ENCODE data around the gene DDX1.

Gene DDX1

DNA sequence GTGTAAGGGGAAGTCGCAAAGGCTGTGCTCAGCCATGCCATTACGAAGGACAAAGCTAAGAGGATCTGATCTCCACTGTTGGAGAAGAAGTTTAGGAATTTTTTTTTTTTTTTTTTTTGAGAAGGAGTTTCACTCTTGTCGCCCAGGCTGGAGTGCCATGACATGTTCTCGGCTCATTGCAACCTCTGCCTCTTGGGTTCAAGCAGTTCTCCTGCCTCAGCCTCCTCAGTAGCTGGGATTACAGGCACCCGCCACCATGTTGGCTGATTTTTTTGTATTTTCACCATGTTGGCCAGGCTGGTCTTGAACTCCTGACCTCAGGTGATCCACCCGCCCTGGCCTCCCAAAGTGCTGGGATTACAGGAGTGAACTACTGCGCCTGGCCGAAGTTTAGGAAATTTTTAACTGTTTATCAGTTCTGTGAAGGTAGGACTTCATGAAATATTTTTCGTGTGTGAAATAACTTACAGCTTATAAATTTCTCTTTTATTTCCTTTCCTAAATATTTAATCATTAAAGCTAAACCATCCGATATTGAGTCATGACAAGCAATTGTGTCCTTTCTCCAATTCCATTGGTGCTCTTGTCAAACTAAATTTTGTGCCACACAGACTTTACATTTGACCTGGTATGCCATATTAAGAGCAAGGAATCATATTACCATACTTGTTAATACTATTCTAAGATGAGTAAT is 22.2 kb downstream of the DDX1 start:
- no peak overlapping the region for H3K27ac ChIP-seq (replicated peaks)
- no peak overlapping the region for H3K4me3 ChIP-seq (replicated peaks; ENCODE audit: insufficient read depth, low read length)
- no peak for DNase-seq (ENCODE audit: low read depth in 1 of 2, low spot score in 1 of 2)
- no peaks in the 10 kb centered on the region for H3K27me3 ChIP-seq (ENCODE audit: insufficient read depth, poor library complexity, severe bottlenecking)
- TF ChIP-seq REST (IDR thresholded peaks at IDR 0.05; ENCODE audit: insufficient replicate concordance, low read depth) (no peak), GABPA (IDR thresholded peaks at IDR 0.05; ENCODE audit: low read depth) (no peak), SPI1 (IDR thresholded peaks at IDR 0.05; ENCODE audit: borderline replicate concordance, low read depth) (no peak), POLR2AphosphoS5 (IDR thresholded peaks at IDR 0.05; ENCODE audit: low read depth) (no peak)
- TF ChIP-seq, protein P1, sequence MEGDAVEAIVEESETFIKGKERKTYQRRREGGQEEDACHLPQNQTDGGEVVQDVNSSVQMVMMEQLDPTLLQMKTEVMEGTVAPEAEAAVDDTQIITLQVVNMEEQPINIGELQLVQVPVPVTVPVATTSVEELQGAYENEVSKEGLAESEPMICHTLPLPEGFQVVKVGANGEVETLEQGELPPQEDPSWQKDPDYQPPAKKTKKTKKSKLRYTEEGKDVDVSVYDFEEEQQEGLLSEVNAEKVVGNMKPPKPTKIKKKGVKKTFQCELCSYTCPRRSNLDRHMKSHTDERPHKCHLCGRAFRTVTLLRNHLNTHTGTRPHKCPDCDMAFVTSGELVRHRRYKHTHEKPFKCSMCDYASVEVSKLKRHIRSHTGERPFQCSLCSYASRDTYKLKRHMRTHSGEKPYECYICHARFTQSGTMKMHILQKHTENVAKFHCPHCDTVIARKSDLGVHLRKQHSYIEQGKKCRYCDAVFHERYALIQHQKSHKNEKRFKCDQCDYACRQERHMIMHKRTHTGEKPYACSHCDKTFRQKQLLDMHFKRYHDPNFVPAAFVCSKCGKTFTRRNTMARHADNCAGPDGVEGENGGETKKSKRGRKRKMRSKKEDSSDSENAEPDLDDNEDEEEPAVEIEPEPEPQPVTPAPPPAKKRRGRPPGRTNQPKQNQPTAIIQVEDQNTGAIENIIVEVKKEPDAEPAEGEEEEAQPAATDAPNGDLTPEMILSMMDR (IDR thresholded peaks at IDR 0.05; ENCODE audit: insufficient read depth, low read length), result no peak

DNA sequence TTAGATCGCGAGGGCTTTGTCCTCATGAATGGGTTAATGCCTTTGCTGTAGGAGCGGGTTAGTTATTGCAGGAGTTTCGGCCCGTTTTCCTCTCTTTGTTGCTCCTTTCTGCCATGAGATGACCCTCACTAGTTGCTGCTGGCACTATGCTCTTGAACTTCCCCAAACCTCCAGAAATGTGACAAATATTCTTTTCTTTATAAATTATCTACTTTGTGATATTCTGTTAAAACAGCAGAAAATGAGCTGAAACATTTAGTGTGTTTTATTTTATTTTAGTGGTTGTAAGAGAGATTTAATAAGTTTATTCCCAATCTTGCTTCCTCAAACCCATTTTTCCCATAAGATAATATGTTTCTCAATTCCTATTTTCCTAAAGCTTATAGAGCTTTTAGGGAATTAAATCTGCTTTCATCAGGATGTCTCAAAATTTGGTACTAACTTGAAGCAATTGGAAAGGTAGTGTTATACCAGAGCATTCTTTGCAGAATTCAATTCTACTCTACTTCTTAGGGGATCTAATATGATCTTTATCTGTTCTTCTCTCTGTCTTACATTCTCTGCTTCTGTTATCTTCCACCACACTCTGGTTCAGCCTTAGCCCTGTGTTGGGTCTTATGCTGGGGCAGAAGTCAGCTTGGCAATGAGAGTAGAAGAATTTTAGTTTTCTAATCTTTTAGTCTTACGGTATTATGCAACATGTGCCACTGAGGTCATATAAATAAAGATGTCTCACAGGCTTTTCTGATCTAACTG is 23.1 kb downstream of the DDX1 start:
- no peak overlapping the region for H3K27ac ChIP-seq (replicated peaks)
- DNase-seq (ENCODE audit: low read depth in 1 of 2, low spot score in 1 of 2), result no peak
- TF ChIP-seq, protein P1 (IDR thresholded peaks at IDR 0.05; ENCODE audit: insufficient read depth, low read length), result no peak
- no peak for TF ChIP-seq REST (IDR thresholded peaks at IDR 0.05; ENCODE audit: insufficient replicate concordance, low read depth)
- no peak for TF ChIP-seq SPI1 (IDR thresholded peaks at IDR 0.05; ENCODE audit: borderline replicate concordance, low read depth)
- H3K4me3 ChIP-seq (replicated peaks; ENCODE audit: insufficient read depth, low read length), result no peak overlapping the region
- no peaks in the 10 kb centered on the region for H3K27me3 ChIP-seq (ENCODE audit: insufficient read depth, poor library complexity, severe bottlenecking)

DNA sequence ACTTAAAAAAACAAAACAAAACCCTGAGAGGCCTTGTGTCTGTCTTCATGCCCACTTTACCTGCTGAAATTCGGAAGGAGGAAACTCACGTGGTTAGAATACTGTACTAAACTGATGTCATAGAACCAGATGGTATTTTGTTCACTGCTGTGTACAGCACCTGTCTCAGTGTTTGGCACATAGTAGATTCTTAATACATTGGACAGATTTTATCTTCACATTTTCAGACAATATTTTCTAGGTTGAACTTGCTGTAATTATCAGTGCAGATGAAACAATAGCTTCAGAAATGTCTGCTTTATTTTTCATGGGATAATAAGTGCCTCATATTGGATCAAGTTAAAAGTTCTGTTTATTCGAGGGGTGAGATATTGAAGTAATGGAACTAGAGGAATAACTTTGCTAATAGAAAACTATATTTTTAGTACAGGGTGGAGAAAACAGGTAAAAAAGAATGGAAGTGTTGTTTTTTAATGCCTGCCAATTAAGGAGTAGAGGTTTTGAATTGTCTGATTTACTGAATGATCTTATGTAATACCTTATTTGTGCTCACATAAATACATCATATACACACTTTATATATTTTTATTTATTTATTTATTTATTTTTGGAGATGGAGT is 23.7 kb downstream of the DDX1 start:
- no peak for TF ChIP-seq SPI1 (IDR thresholded peaks at IDR 0.05; ENCODE audit: borderline replicate concordance, low read depth)
- no peak for TF ChIP-seq GABPA (IDR thresholded peaks at IDR 0.05; ENCODE audit: low read depth)
- TF ChIP-seq, protein P1 (IDR thresholded peaks at IDR 0.05; ENCODE audit: insufficient read depth, low read length), result no peak
- TF ChIP-seq REST (IDR thresholded peaks at IDR 0.05; ENCODE audit: insufficient replicate concordance, low read depth), result no peak
- no peak for TF ChIP-seq POLR2AphosphoS5 (IDR thresholded peaks at IDR 0.05; ENCODE audit: low read depth)
- Histone ChIP-seq H3K27ac (replicated peaks) (no peak overlapping the region), H3K27me3 (ENCODE audit: insufficient read depth, poor library complexity, severe bottlenecking) (no peaks in the 10 kb centered on the region), H3K4me3 (replicated peaks; ENCODE audit: insufficient read depth, low read length) (no peak overlapping the region)
- no peak for DNase-seq (ENCODE audit: low read depth in 1 of 2, low spot score in 1 of 2)

Data from HL-60 (cell line).